Muscle layer of duodenum (tissue), 2 donors: ENCODE data around the gene GPD2.
A peak's percentile ranks its signal among the peaks of the same experiment; 100 is the strongest.

Experiments used
- H3K27ac ChIP-seq: one replicate; pipeline ENCODE4 v1.7.0; 2013; ENCODE audit warnings: mild to moderate bottlenecking, low read length
- H3K27me3 ChIP-seq: one replicate; pipeline ENCODE4 v1.7.0; 2013; ENCODE audit warnings: low read depth, mild to moderate bottlenecking, control low read depth, low read length
- H3K36me3 ChIP-seq, 2 donors: one replicate each; pipeline ENCODE4 v1.7.0; 2013; ENCODE audit warnings: low read length in 2 of 2, control low read depth in 1 of 2, mild to moderate bottlenecking in 1 of 2; ENCODE audit not compliant: insufficient read depth in 2 of 2, control insufficient read depth in 1 of 2
- H3K4me1 ChIP-seq, 2 donors: one replicate each; pipeline ENCODE4 v1.7.0; 2013; ENCODE audit warnings: low read length in 2 of 2, mild to moderate bottlenecking in 2 of 2, control low read depth in 1 of 2, moderate library complexity in 1 of 2; ENCODE audit not compliant: insufficient read depth in 2 of 2, control insufficient read depth in 1 of 2
- H3K4me3 ChIP-seq, 2 donors: one replicate each; pipeline ENCODE4 v1.7.0; 2013; ENCODE audit warnings: low read length in 2 of 2, low read depth in 1 of 2, mild to moderate bottlenecking in 1 of 2
- H3K9me3 ChIP-seq, 2 donors: one replicate each; pipeline ENCODE4 v1.7.0; 2013; ENCODE audit warnings: low read length in 2 of 2, control low read depth in 1 of 2, mild to moderate bottlenecking in 1 of 2; ENCODE audit not compliant: control insufficient read depth in 1 of 2
- donor health status: healthy.

Gene GPD2

GRCh38 chr2:156411835-156412234 lies 24.3 kb upstream of the GPD2 start:
- Histone ChIP-seq H3K27me3 (no peaks in the 10 kb centered on the region), H3K4me3 (no peak overlapping the region), H3K9me3 (no peaks in the 10 kb centered on the region), H3K4me1 (no peaks in the 10 kb centered on the region), H3K36me3 (no peaks in the 10 kb centered on the region), H3K27ac (no peak overlapping the region)

DNA sequence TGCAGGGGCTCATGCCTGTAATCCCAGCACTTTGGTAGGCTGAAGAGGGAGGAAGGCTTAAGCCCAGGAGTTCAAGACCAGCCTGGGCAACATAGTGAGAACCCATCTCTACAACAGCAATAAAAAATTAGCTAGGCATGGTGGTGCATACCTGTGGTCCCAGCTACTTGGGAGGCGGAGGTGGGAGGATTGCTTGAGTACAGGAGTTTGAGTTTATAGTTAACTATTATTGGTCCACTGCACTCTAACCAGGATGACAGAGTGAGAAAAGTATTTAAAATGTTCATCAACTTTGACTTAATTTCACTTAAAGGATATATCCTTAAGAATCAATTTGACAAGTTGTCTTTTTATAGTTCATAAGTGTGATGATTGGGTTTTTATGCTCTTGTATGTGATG lies 14.3 kb upstream of the GPD2 start:
- Histone ChIP-seq H3K27ac (no peak overlapping the region), H3K4me3 (no peak overlapping the region), H3K4me1 (no peaks in the 10 kb centered on the region), H3K27me3 (no peaks in the 10 kb centered on the region), H3K9me3 (no peaks in the 10 kb centered on the region), H3K36me3 (no peaks in the 10 kb centered on the region)

DNA sequence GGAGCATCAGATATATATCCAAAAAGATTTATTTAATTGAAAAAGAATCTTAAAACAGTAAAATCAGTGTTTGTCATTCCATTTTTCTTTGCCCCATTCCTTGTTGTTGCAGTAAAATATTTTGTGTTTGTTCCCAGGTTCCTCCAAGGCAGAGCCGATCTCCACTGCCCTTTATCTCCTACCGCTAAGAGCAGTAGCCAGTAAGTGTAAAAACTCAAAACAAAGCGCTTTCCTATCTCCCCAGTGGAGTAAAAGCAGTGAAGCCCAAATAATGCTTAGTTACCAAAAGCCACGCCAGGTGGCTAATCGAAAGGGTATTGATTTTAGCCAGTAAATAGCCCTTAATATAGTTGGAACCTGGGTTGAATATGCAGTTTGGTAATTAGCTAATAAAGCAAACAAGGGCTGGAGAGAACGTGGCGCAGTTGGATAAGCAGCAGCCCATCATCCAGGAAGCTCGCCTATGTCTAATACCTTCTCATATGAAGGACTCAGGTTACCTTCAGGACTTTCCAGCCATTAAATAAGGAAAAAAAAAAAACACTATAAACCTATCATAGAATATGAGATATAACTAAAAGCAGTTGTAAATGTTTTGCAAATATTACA lies 12.4 kb upstream of the GPD2 start:
- no peaks in the 10 kb centered on the region for H3K4me1 ChIP-seq
- no peaks in the 10 kb centered on the region for H3K27me3 ChIP-seq
- no peaks in the 10 kb centered on the region for H3K36me3 ChIP-seq
- H3K9me3 ChIP-seq: no peaks in the 10 kb centered on the region
- H3K4me3 ChIP-seq: no peak overlapping the region
- no peak overlapping the region for H3K27ac ChIP-seq

- peaks cover 5 to 8% of the 10 kb centered on the region in 2 donors for H3K4me1 ChIP-seq
- no peak overlapping the region for H3K27ac ChIP-seq
- no peaks in the 10 kb centered on the region for H3K27me3 ChIP-seq
- H3K4me3 ChIP-seq: no peak overlapping the region
- H3K36me3 ChIP-seq: no peaks in the 10 kb centered on the region
- no peaks in the 10 kb centered on the region for H3K9me3 ChIP-seq
These were observed 9.1 kb upstream of the GPD2 start for GRCh38 chr2:156427074-156427473.

GRCh38 chr2:156429211-156429610 lies 7.0 kb upstream of the GPD2 start:
- Histone ChIP-seq H3K27ac (no peak overlapping the region), H3K9me3 (no peaks in the 10 kb centered on the region), H3K4me1 (peaks cover 5 to 8% of the 10 kb centered on the region in 2 donors), H3K27me3 (no peaks in the 10 kb centered on the region), H3K36me3 (no peaks in the 10 kb centered on the region), H3K4me3 (no peak overlapping the region)

GRCh38 chr2:156430236-156430979 lies 5.8 kb upstream of the GPD2 start:
- Histone ChIP-seq H3K4me3 (no peak overlapping the region), H3K27ac (no peak overlapping the region)

GRCh38 chr2:156430980-156431358 lies 5.2 kb upstream of the GPD2 start:
- no peak overlapping the region for H3K27ac ChIP-seq
- peaks cover 0 to 7% of the 10 kb centered on the region in 2 donors for H3K36me3 ChIP-seq
- H3K4me3 ChIP-seq: no peak overlapping the region

More at GRCh38 chr2:156430236-156430979, 5.8 kb upstream of the GPD2 start:
- Histone ChIP-seq H3K4me1 (peaks cover 5 to 8% of the 10 kb centered on the region in 2 donors), H3K9me3 (no peaks in the 10 kb centered on the region), H3K27me3 (no peaks in the 10 kb centered on the region), H3K36me3 (peaks cover 0 to 1% of the 10 kb centered on the region in 2 donors)

DNA sequence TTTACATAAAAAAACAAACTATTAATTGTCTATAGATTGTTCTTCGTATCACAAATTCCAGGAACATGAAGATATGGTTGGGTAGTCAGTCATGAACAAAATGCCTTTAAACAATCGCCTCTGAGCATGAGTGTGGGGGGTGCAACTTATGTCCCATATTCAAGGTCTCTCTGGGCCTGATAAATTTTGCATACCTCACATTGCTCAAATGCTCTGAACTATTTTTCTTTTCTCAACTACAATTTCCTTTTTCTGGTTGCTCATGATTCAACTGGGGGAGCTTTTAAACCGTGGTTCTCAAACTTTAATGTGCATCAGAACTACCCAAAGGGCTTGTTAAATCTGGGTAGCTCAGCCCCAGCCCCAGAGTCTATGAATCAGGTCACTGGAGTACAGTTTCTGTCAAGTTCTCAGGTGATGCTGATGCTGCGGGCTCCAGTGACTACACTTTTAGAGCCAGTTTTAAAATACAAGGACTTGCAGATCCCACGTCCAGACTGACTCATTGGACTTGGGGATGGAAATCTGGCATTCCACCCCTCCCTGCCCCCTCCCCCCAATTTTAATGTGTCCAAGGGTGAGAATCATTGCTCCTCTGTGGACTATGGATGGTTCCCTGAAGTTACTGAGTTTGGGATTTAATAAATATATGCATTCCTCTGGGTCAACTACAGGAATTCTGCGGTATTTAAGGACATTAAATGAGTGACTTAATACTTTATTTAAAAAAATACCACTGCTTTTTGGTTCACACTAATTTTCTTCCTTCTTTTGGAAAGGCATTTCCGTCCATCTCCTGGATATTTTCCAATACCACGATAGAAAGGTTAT lies 1.5 kb upstream of the GPD2 start:
- H3K27ac ChIP-seq: peak overlapping the region; percentile 93
- H3K9me3 ChIP-seq: no peaks in the 10 kb centered on the region
- no peaks in the 10 kb centered on the region for H3K27me3 ChIP-seq
- peaks cover 19 to 22% of the 10 kb centered on the region in 2 donors for H3K4me1 ChIP-seq
- peaks cover 0 to 7% of the 10 kb centered on the region in 2 donors for H3K36me3 ChIP-seq
- peak overlapping the region; percentile 77 to 95 for H3K4me3 ChIP-seq

More at GRCh38 chr2:156430980-156431358, 5.2 kb upstream of the GPD2 start:
- H3K27me3 ChIP-seq: no peaks in the 10 kb centered on the region
- H3K4me1 ChIP-seq: peaks cover 5 to 8% of the 10 kb centered on the region in 2 donors
- no peaks in the 10 kb centered on the region for H3K9me3 ChIP-seq

DNA sequence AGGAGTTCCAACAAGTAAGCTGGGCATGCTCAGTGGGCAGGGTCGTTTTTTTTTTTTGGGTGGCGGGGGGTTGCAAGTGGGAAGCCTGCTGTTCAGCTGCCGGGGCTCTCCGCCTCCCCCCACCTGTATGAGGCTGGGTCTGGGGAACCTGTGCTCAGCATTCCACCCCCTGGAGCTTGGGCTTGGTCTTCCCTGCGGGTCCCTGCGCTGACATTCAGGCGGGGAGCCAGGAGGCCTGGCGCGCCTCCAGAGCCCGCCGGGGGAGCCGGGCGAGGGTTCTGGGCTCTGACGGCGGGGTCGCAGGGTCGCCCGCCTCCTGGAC lies 822 bp upstream of the GPD2 start:
- peak overlapping the region; percentile 93 for H3K27ac ChIP-seq
- no peaks in the 10 kb centered on the region for H3K9me3 ChIP-seq

GRCh38 chr2:156436497-156437085 lies 412 bp downstream of the GPD2 start:
- peaks cover 11 to 17% of the 10 kb centered on the region in 2 donors for H3K4me1 ChIP-seq
- peak overlapping the region; percentile 77 to 95 for H3K4me3 ChIP-seq
- peaks cover 0 to 7% of the 10 kb centered on the region in 2 donors for H3K36me3 ChIP-seq
- H3K9me3 ChIP-seq: no peaks in the 10 kb centered on the region
- no peaks in the 10 kb centered on the region for H3K27me3 ChIP-seq
- H3K27ac ChIP-seq: peak overlapping the region; percentile 93

More for the DNA sequence above, 822 bp upstream of the GPD2 start:
- peaks cover 0 to 7% of the 10 kb centered on the region in 2 donors for H3K36me3 ChIP-seq
- H3K4me3 ChIP-seq: peak overlapping the region; percentile 77 to 95
- H3K4me1 ChIP-seq: peaks cover 17 to 19% of the 10 kb centered on the region in 2 donors
- no peaks in the 10 kb centered on the region for H3K27me3 ChIP-seq
